NCI-H128 (cell line): ENCODE data around the gene XXYLT1.
"Not testable (repeated sequence)": the region's sequence is repeated elsewhere in the genome, so short reads cannot be mapped to it uniquely, and the experiment has no call there.

Source experiments
- DNase-seq: peaks from one replicate; lab custom pipeline; 2025; ENCODE audit not compliant: unreplicated experiment; lab: John Stamatoyannopoulos, UW

XXYLT1 gene, protein sequence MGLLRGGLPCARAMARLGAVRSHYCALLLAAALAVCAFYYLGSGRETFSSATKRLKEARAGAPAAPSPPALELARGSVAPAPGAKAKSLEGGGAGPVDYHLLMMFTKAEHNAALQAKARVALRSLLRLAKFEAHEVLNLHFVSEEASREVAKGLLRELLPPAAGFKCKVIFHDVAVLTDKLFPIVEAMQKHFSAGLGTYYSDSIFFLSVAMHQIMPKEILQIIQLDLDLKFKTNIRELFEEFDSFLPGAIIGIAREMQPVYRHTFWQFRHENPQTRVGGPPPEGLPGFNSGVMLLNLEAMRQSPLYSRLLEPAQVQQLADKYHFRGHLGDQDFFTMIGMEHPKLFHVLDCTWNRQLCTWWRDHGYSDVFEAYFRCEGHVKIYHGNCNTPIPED

DNA sequence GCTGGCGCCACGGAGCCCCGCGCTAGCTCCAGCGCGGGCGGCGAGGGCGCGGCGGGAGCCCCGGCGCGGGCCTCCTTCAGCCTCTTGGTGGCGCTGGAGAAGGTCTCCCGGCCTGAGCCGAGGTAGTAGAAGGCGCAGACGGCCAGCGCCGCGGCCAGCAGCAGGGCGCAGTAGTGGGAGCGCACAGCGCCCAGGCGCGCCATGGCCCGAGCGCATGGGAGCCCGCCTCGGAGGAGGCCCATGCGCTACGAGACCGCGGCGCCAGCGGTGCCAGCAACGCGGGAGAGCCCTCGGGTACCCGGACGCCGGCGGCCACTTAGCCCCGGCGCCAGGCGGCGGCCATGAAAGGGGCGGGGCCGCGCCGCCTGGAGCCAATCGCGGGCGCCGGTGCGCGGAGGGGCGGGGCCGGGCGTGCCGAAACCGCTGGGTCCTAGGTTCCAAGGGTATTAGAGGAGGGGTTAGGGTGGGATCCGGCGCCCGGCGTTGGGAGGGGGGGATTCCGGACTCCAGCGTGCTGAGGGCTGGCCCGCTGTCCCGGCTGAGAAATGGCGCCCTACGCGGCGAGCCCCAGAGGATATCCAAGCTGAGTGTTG lies at the start of gene XXYLT1:
Gene XXYLT1, minus strand, starts transcription at position 343 of the 593 bp plus-strand sequence. Its CDS starts 101 bp downstream, at position 242.
- DNase-seq: peak; percentile 62

DNA sequence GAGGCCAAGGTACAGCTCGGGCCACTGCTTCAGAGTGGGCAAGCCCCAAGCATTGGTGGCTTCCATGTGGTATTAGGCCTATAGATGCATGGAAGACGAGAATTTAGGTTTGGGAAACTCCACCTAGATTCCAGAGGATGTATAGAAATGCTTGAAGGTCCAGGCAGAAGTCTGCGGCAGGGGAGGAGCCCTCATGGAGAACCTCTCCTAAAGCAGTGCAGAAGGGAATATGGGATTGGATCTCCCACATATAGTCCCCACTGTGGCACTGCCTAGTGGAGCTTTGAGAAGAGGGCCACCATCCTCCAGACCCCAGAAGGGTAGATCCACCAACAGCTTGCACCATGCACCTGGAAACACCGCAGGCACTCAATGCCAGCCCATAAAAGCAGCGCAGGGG lies 48.1 kb upstream of the XXYLT1 start:
- no peak for DNase-seq

DNA sequence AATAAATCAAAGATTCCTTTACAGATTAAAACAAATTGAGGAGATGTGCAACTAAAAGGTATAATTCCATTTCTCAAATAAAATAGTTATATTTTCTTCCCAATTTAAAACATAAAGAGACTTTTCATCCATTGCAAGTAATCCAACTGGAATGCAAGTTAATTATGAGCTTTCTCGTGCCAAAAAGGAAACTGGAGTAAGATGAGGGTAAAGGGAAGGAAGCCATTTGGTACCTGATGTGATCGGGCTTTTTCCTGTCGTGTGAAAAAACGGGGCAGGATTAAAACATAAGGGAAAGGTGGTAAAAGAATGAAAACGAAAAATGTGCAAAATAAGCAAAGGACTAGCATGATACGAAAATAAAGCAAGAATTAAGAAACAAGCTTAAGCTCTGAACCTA lies 41.8 kb upstream of the XXYLT1 start:
- DNase-seq: no peak

DNA sequence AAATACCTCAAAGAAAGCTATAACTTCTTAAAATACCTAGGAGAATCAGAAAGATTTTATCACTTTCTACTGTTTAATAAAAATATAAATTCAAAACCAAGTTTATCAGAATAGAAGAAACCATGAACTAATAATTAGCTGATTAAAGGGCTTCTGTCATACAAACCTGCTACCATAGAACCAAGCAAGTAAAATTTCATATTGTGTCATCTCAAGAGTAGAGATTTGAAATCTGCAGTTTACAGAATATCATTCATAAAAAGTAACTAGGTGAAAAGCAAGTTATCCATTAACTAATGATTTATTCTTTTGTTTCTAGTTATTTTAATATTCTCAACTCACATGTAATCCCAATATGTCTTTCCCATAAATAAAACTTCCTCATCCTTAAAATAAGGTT lies 36.8 kb upstream of the XXYLT1 start:
- DNase-seq: no peak

DNA sequence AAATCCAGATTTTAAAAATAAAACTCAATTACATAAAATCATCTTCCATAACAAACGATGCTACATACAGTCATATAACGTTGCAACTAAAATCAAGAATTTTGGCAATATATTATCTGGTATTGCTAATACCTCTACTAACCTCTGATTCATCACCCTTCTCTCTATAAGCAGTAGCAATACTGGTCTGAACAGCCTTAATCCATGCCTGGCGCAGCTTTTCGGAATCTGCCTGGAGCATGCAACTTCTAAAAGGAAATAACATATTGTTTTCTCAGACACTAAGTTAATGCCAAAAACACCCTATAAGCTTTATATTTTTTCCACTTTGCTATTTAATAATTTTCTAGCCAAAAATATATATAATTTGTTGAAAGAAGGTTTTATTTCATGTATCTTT lies 35.4 kb upstream of the XXYLT1 start:
- DNase-seq: no peak

DNA sequence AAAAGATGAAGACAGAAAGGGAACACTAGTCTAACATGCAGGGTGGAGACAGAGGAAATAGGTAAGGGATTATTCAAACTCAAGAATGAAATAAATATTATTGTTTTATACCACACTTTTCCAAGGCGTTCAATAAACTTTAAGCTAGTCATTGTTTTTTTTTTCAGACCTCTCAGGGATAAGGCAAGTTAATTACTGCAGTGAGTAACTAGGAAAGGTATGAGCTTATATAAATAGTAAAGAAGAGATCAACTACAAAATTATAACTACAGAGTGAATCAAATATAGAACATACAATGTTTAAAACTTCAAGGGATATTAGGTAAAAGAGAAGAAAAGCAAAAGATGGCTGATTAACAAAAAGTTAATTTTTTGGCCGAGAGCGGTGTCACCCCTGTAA lies 31.5 kb upstream of the XXYLT1 start:
- no peak for DNase-seq

DNA sequence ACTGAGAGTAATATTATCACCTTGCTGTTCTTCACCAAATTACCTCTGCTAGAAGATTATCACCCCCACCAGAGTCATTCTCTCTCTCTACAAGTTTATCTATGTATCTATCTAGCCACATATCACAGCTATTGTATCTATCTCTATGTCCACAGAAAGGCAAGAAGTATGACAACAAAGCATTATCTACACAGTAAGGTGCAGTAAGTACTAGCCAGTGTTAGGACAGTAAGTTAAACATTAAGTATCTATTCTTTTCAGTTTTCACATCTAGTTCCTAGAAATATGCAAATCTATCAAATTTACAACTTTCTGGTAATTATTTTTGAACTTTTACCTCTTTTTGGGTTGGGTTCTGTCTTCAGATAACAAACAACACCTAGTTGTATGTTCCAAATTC lies 26.5 kb upstream of the XXYLT1 start:
- DNase-seq: no peak

DNA sequence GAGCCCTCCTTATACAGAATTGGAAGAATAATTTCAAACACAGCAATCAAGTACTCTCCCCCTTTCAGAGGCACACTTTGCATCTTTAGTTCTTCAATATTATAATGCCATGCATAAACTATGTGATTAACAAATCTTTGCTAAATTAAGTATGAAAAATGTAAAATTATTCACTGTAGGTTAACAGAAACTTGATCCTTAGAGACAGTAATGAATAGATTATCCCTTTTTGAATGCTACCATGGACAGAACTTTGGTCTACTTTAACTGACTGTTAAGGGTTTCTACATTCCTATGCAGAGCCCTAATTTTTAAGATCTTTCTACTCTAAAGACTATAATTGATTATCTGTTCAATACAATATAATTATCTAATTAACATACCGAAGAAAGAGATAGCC lies 25.7 kb upstream of the XXYLT1 start:
- no peak for DNase-seq

DNA sequence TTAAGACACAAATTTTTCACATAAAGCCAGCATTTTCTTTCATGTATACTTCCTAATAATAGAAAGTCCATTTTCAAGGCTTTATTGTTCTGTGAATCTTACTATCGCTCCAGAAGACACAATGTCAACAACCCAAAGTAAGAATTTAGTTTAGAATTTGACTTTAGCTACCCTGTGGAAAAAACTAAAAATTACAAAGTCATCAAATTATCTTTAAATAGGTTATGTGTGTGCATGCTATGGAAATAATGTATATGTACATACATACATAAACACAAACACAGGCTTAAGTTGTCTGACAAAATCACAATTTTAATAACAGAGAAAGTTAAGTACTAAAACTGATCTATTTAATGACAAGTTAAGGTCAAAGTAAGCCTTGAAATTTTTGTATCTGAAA lies 20.2 kb upstream of the XXYLT1 start:
- no peak for DNase-seq

DNA sequence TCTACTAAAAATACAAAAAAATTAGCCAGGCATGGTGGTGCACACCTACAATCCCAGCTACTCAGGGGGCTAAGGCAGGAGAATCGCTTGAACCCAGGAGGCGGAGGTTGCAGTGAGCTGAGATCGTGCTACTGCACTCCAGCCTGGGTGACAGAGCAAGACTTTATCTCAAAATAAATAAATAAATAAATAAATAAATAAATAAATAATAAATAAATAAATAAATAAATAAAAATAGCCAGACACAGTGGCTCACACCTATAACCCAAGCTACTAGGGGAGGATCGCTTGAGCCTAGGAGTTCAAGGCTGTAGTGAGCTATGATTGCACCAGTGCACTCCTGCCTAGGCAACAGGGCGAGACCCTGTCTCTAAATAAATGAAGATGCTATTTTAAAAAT lies 19.7 kb upstream of the XXYLT1 start:
- not testable (repeated sequence) for DNase-seq

DNA sequence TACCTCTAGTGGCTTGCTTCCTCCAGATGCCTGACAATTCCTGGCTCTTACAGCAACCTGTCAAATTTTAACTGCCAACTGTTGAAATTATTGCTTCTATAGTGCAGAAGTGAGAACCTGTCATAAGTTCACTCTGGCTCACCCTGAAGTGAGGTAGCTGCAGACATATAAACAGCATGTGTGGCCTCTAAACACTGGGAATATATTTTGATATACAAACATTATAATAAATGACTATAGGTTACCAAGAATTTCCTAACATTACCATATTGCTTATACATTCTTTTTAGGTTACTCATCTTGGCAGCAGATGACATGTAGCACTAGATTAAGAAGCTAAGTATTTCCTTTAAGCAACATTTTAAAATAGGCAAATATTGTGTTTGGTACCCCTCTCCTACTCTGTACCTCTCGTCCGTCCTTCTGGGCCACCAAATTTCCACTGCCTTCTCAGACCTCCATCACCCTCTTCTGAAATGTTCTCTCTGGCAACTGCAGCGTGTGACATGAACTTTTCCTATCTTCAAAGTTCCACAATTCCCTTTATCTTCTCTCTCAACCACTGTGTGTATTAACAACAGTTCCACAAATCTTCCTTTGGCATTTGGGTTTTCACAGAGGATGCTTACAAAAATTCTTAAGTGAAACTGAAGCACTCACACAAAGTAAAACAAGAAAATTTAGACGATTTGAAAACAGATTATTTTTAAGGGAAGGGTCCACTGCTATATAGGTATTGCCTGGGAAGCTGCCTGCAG lies 15.3 kb upstream of the XXYLT1 start:
- DNase-seq: no peak

DNA sequence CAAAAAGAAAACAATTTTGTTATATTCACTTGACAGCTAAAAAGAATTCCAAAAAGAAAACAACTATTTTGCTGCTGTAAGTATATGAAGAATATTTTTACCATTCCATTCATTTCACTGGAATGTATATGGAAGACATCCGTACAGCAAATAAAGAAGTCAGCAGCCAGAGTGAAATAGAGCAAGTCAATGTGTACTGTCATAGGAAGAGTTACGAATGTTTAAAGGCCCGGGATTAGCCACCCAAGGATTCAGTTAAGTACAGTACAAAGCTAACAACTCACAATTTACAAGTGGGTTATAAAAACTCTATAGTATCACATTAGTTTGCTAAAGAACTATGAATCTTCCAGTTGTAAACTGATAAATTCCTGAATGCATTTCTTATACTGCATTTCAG lies 14.4 kb upstream of the XXYLT1 start:
- no peak for DNase-seq

DNA sequence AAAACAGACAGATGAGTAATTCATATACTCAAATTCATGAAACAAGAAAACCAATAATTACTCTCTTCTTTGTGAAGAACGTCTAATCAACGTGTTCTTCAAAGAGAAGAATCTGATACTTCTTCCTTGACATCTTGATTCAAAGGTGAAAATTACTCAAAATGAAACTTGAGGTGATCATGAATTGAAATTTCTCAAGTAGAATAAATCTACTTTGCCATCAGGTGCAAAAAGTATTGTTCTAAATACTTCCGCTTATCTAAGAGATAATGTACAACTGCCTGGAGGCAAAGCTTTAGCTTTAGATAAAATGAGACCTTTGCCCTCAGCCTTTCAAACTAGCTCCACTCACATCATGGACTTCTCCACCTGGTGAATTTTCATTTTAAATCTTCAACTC lies 13.9 kb upstream of the XXYLT1 start:
- DNase-seq: no peak

DNA sequence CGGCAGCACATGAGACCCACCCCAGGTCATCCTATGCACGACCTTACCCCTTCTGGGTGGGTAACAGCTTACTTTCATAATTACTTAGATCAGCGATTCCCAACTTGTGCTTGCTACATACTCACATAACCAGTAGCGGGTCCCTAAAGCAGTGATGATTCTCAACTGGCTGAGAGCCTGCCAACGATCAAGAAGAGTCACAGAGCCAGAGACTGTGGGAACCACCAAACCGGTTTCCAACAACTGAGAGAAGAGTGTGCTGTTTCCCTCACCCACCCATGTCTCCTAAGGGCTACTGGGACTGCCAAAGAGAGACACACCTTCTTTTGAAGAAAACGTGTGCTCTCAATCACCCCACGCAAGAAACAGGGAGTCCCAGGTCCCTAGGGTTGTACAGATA lies 12.0 kb upstream of the XXYLT1 start:
- DNase-seq: no peak

DNA sequence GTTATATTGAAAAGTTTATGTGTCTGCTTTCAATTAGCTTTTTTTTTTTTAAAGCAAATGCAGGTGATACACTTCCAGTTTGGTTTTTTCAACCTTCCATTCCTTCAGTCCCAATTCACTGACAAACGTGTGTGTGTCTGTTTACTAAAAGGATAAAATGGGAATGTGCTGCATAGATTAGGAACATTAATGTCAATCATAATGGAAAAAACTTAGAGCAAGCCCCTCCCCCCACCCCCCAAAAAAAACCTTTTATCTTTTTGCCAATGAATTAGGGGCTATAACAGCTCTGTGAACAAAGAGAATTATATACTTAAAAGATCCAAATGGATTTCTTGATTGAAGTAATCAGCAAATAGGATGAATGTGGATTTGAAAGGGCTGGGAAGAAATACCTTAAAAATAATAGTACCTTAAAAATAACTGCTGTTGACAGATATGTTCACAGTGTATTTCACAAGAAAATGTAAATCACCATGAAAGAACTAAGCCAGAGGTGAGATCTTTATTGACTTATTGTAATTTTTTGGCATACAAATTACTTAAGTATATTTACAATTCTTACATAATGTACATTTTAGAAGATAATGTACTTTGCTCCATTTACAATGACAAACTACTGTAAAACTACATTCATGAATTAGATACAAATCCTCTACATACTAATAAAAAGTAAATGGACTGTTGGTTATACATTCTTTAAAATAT lies 3.5 kb upstream of the XXYLT1 start:
- DNase-seq: no peak

DNA sequence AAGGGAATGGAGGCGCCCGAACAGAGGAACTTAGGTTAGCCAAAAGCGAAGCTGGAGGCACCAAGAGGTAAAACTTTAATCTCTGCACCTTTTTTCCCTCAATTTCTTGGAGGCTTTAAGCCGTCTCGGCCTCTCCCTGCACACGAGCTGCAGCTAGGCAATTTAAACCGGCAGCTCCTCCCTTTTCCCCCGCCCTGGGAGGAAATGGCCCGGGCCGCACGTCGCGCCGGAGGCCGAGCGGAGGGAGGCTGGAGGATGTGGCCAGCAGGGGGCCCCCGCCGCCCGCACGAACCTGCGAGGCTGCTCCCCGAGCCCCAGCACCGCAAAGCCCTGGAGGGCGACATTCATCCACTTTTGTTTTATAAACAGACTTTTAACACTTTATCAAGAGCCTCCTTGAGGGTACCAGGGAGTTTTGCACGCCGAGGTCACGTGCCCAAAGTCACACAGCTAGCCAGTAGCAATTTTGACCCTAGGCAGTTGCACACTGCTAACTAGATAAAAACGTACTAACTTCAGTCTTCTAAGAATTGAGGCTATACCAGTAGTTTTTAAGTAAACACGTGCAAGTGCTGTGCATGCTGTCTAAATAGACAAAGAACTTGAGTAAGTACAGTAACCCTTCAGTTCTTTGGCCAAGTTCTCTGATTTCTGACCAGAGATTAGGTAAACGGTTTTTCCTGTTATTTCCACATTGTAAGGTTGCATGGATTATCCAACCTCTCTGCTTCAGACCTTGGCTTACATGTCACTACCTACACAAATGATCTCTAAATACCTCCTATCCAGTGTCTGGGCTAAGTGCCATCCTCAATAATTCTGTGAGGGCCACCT lies 668 bp upstream of the XXYLT1 start:
- peak; percentile 83 for DNase-seq

DNA sequence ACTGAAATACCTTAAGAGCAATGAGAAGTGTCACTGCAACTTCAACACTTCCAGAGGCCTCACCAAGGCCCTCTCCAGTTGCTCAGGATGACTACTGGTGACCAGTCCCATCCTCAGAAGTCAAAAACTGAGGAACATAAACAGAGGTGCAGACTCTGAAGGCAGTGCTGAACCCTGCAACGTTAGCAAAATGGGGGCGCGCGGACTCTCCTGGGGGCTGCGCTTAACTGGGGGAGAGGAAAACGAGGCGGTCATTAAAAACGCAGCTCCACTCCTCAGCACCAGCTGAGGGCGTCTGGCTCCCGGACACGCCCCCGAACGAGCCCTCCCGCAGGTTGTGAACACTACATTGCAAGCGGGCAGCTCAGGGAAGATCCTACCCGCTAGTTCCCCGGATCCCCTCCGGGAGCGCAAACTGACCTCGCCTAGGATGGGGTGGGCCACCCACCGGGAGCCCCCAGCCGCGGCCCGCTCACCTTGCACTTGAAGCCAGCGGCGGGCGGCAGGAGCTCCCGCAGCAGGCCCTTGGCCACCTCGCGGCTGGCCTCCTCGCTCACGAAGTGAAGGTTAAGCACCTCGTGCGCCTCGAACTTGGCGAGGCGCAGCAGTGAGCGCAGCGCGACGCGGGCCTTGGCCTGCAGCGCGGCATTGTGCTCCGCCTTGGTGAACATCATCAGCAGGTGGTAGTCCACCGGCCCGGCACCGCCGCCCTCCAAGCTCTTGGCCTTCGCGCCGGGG lies 711 bp downstream of the XXYLT1 start:
- peak; percentile 30 for DNase-seq

DNA sequence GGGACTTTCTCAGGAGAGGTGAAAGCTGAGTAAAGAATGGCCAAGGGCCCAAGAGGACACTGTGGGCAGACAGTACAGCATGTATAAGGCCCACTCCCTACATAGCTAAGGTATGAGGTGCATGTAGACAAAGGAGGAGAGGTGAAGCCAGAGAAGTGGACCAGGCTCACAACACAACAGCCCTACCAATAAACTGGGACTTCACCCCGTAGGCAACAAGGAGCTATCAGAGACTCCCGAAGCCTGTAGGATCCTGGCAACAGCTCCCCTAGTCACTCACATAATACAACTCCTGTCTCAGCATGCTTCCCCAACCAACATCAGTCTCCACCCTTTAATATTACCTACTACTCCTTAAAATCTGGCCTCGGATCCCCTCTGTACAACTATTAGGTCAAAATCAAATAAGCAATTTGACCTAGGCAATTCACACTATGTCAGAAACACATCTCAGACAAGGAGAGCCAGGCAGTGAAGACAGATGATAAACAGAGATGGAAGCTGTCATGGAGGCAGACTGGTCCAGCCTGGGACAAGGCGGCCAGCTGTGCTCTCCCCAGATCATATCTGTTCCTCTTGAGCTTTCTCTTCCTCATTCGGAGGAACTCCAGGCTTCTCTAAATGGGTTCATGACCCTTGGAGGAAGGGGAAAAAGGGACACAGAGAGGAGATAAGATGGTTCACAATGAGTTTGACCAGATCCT lies 1.4 kb downstream of the XXYLT1 start:
- no peak for DNase-seq

DNA sequence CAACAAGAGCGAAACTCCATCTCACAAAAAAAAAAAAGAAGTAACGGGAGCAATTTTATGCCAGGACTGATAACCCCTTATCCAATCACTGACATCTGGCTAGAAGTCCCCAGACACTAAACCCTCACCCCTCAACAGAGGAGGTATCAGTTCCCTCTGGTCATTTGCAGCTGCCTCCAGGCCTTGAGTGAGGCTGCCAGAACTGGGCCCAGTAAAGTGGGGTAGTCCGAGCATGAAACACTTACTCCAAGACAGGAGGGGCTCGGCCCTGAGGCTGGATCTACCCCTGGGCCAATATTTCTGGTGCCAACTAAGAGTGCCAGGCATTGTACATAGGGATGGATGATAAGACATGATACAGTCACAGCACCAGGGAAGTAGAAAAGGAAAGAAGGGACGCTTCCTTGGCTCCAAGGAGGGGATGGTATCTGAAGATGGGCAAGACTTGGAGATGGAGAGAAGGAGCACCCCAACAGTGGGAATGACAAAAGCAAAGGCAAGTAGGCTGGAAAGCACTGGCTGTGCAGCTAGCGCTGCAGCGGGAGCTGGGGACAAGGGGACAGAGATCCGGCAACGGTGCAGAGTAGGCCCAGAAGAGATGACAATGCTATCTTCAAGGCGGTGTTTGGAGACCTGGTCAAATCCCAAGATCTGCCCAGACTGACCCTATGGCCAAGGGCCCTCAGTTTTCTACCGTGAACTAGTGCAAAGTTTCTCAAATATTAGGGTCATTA lies 2.2 kb downstream of the XXYLT1 start:
- DNase-seq: no peak
